ENCODE measurements around the gene USP10. TPM values are rescaled to one million over a fixed set of nuclear protein-coding genes. Genes with fewer than 3 reads are reported as not detected.

Gene USP10
- total RNA-seq, 2 experiments from 2014 or later = 99.3 to 106 TPM

DNA sequence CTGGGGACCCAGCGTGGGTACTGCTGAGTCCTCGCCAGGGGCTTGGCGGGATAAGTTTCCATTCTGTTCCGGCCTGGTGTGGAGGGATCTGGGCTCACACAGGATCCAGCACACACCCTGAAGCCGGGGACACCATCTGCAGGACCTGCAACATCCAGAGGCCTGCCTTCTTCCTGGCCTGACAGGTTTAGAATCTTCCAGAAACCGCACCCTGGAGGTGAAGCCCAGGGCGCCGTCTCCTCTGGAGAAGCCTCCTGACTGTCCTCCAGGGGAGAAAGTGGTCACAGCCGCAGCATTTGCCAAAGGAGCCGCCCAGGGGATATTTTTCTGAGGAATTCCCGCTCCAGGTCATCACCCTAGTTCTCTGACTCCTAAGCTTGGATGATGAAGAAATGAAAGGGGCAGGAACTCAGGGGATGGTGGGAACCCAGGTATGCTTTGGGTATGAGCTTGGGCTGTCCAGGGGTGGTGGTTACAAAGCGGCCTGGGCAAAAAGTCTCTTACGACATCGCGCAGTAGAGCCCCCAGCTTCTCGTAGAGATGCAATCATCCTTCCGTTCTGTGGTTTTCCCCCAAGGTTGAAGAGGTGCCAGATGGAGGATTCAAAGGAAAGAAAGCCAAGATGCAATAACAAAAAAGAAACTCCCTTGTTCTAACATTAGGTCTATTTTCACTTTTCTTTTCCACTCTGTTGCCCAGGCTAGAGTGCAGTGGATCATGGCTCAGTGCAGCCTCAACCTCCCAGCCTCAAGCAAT, 110.9 kb downstream of the USP10 start:
- POLR2A ChIA-PET = no interaction called here
- Histone ChIP-seq H3K27ac (ENCODE audit: low read depth in 1 of 2, low read length in 2 of 2) (no peak overlapping the region), H3K36me3 (ENCODE audit: insufficient read depth, low read length) (no peaks in the 10 kb centered on the region), H3K4me1 (ENCODE audit: insufficient read depth, low read length) (peaks cover 19% of the 10 kb centered on the region), H3K27me3 (ENCODE audit: control insufficient read depth in 1 of 2, insufficient read depth in 2 of 2, low read length in 2 of 2) (peaks cover 0 to 2% of the 10 kb centered on the region in 2 experiments), H3K9me3 (ENCODE audit: control insufficient read depth in 1 of 2, insufficient read depth in 1 of 2, low read length in 2 of 2) (no peaks in the 10 kb centered on the region), H3K4me3 (ENCODE audit: low read length) (no peak overlapping the region)
- CTCF ChIA-PET = no interaction called here
- peak; percentile 26 for ATAC-seq (ENCODE audit: poor library complexity)
- TF ChIP-seq, protein P1, sequence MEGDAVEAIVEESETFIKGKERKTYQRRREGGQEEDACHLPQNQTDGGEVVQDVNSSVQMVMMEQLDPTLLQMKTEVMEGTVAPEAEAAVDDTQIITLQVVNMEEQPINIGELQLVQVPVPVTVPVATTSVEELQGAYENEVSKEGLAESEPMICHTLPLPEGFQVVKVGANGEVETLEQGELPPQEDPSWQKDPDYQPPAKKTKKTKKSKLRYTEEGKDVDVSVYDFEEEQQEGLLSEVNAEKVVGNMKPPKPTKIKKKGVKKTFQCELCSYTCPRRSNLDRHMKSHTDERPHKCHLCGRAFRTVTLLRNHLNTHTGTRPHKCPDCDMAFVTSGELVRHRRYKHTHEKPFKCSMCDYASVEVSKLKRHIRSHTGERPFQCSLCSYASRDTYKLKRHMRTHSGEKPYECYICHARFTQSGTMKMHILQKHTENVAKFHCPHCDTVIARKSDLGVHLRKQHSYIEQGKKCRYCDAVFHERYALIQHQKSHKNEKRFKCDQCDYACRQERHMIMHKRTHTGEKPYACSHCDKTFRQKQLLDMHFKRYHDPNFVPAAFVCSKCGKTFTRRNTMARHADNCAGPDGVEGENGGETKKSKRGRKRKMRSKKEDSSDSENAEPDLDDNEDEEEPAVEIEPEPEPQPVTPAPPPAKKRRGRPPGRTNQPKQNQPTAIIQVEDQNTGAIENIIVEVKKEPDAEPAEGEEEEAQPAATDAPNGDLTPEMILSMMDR (IDR thresholded peaks at IDR 0.05) = no peak
- Mint-ChIP-seq H3K27me3 (no peaks in the 10 kb centered on the region), H3K4me3 (no peak overlapping the region), H3K36me3 (ENCODE audit: low read depth) (no peaks in the 10 kb centered on the region), H3K9me3 (no peaks in the 10 kb centered on the region), H3K27ac (no peak overlapping the region), H3K4me1 (ENCODE audit: low read depth) (peaks cover 10% of the 10 kb centered on the region)
- peak in 4 of 14 experiments; percentile 13 to 65 (median 52) for DNase-seq
- intact Hi-C loops (cut with DNase I, micrococcal nuclease) = no loop called here

DNA sequence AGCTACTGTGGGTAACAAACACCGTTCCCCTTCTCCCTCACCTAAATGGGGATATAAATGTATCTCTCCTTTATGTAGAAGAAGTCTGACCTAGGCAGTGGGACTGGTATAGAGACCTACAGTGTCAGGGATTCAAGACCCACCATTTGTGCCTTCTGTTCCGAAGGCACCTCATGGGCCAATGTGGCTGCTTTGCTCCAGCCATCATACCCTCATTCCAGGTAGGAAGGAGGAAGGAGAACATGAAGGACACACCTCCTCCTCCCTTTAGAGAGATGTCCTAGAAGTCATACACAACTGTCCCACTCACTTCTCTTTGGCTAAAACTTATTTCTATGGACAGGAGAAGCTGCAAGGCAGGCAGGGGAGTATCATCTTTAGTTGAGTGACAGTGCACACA, 111.7 kb downstream of the USP10 start:
- no peak for ATAC-seq (ENCODE audit: poor library complexity)
- intact Hi-C loops (cut with DNase I, micrococcal nuclease) = no loop called here
- TF ChIP-seq, protein P1 (IDR thresholded peaks at IDR 0.05) = no peak
- POLR2A ChIA-PET = no interaction called here
- CTCF ChIA-PET = no interaction called here
- H3K27ac Mint-ChIP-seq = no peak overlapping the region
- H3K27ac ChIP-seq (ENCODE audit: low read depth in 1 of 2, low read length in 2 of 2) = no peak overlapping the region
- H3K36me3 ChIP-seq (ENCODE audit: insufficient read depth, low read length) = no peaks in the 10 kb centered on the region
- H3K27me3 ChIP-seq (ENCODE audit: control insufficient read depth in 1 of 2, insufficient read depth in 2 of 2, low read length in 2 of 2) = peaks cover 0 to 2% of the 10 kb centered on the region in 2 experiments
- H3K9me3 ChIP-seq (ENCODE audit: control insufficient read depth in 1 of 2, insufficient read depth in 1 of 2, low read length in 2 of 2) = no peaks in the 10 kb centered on the region
- no peaks in the 10 kb centered on the region for H3K36me3 Mint-ChIP-seq (ENCODE audit: low read depth)
- no peak overlapping the region for H3K4me3 Mint-ChIP-seq
- H3K27me3 Mint-ChIP-seq = no peaks in the 10 kb centered on the region
- no peak overlapping the region for H3K4me3 ChIP-seq (ENCODE audit: low read length)
- H3K4me1 Mint-ChIP-seq (ENCODE audit: low read depth) = peaks cover 10% of the 10 kb centered on the region
- no peak for DNase-seq
- H3K4me1 ChIP-seq (ENCODE audit: insufficient read depth, low read length) = peaks cover 18% of the 10 kb centered on the region
- no peaks in the 10 kb centered on the region for H3K9me3 Mint-ChIP-seq

DNA sequence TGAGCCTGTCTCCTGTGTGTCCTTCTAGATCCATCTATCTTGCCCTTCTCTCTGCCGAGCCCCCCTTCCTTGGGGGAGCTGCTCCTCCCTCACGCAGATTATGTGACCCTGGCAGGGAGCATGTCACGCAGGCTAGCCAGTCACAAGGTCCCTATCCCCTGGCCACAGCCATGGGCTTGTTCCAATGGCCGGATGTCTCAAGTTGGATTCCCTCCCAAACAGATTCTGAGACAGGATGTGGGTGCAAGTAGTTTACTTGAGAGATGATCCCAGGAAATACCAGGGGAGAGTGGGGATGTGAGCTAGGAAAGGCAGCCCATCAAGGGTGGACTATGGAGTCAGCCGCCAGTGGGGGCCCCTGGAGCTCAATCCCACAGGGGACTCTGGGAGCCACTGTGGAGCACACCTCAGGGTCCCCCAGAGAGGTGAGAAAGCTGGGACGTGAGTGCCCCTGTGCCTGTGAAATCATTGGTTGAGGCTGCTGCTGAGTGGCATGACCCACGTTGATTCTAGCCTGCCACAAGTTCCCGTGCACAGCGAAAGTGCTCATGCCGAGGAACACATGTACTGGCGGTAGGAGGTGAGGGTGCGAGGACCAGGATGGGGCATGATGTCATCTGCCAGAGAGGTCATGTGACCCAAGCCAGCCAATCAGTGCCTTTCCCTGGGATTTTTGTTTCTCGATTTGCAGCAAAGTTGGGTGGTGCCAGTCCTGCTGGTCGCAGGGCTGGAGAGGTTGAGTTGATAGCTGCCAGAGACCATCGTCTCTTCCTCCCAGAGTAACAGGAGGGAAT, 113.5 kb downstream of the USP10 start:
- ChIA-PET CTCF (no interaction called here), POLR2A (no interaction called here)
- TF ChIP-seq, protein P1 (IDR thresholded peaks at IDR 0.05) = no peak
- no peaks in the 10 kb centered on the region for H3K36me3 ChIP-seq (ENCODE audit: insufficient read depth, low read length)
- H3K9me3 ChIP-seq (ENCODE audit: control insufficient read depth in 1 of 2, insufficient read depth in 1 of 2, low read length in 2 of 2) = no peaks in the 10 kb centered on the region
- DNase-seq (no peak), ATAC-seq (ENCODE audit: poor library complexity) (no peak)
- H3K27ac Mint-ChIP-seq = no peak overlapping the region
- intact Hi-C loops (cut with DNase I, micrococcal nuclease) = no loop called here
- no peak overlapping the region for H3K4me3 ChIP-seq (ENCODE audit: low read length)
- peaks cover 10% of the 10 kb centered on the region for H3K4me1 Mint-ChIP-seq (ENCODE audit: low read depth)
- H3K27me3 Mint-ChIP-seq = no peaks in the 10 kb centered on the region
- H3K9me3 Mint-ChIP-seq = no peaks in the 10 kb centered on the region
- H3K27me3 ChIP-seq (ENCODE audit: control insufficient read depth in 1 of 2, insufficient read depth in 2 of 2, low read length in 2 of 2) = no peaks in the 10 kb centered on the region
- no peak overlapping the region for H3K27ac ChIP-seq (ENCODE audit: low read depth in 1 of 2, low read length in 2 of 2)
- no peaks in the 10 kb centered on the region for H3K36me3 Mint-ChIP-seq (ENCODE audit: low read depth)
- no peak overlapping the region for H3K4me3 Mint-ChIP-seq
- peaks cover 15% of the 10 kb centered on the region for H3K4me1 ChIP-seq (ENCODE audit: insufficient read depth, low read length)
